ENCODE data around the gene INTS14.

DNA sequence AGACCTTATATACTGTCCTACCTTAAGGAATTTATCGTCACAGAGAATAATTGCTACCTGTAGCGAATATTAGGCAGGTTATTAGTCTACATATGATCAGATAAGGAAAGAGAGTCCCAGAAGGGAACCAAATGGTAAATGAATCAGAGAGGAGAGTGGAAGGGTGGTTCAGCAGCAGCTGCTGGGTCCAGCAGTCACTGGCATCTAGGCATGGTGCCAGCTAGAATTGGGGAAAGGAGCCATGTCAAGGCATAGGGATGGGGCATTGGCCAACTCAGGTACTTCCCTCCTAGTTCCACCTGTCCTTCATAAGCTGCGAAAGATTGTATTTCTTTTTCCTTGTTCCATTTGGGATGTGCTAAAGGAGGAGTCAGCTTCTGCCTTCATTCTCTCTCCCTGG, 57.2 kb downstream of the INTS14 start:
- no peak for TF ChIP-seq POLR2A (IDR thresholded peaks at IDR 0.05; ENCODE audit: low read depth, low read length)
- no peak for TF ChIP-seq POLR2AphosphoS5 (IDR thresholded peaks at IDR 0.05; ENCODE audit: low read depth, low read length)
